GM13976 (cell line): Measurements from ENCODE around the gene CACNB3.

ENCODE experiments used
- DNase-seq: peaks from one replicate; pipeline ENCODE4 v3.0.0; 2012; ENCODE audit warnings: low spot score
- in situ Hi-C: fragments of 300-500 bp; cut with MboI; formaldehyde crosslinking; loops from one replicate; pipeline ENCODE4 v1.12.0; 2022; ENCODE audit warnings: low sequenced_read_pairs, mixed read lengths, inconsistent platforms; ENCODE audit not compliant: unreplicated experiment
- TF ChIP-seq, protein P1 (sequence below): IDR thresholded peaks from 2 replicates; pipeline ENCODE4 v1.5.1; 2012; ENCODE audit warnings: borderline replicate concordance, mild to moderate bottlenecking; ENCODE audit not compliant: insufficient read depth; ENCODE audit errors: extremely low read depth, missing control alignments, control extremely low read depth

The CACNB3 gene

DNA sequence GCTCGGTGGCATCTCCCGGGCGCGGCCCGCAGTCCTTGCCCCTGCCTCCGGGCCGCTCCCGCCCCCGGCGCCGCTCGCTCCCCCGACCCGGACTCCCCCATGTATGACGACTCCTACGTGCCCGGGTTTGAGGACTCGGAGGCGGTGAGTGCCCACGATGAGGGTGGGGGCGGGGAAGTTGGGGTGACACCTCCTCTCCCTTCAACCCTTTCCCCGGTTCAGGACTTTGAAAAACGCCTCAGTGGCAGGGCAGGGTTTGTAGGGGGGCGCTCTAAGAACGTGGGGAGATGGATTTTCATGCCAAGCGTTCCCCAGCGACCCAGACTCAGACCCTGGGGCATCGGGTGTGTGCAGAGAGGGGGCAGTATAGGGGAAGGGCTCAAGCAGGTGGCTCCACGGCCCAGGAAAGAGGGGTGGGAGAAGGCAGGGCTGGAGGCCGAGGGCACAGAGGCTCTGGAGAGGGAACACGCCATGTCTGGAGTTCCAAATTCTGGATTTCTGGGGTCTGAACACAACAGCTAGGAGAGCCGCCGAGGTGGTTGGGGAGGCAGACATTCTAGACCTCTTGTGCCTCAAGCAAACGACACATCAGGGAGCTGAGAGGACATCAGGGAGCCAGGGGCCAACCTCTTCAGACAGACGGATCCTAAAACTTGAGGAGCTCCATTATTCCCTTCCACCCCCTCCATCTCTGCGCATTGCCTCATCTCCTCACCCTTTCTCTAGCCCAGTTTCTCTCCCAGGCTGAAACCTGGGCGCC, 715 bp downstream of the CACNB3 start:
- TF ChIP-seq, protein P1, sequence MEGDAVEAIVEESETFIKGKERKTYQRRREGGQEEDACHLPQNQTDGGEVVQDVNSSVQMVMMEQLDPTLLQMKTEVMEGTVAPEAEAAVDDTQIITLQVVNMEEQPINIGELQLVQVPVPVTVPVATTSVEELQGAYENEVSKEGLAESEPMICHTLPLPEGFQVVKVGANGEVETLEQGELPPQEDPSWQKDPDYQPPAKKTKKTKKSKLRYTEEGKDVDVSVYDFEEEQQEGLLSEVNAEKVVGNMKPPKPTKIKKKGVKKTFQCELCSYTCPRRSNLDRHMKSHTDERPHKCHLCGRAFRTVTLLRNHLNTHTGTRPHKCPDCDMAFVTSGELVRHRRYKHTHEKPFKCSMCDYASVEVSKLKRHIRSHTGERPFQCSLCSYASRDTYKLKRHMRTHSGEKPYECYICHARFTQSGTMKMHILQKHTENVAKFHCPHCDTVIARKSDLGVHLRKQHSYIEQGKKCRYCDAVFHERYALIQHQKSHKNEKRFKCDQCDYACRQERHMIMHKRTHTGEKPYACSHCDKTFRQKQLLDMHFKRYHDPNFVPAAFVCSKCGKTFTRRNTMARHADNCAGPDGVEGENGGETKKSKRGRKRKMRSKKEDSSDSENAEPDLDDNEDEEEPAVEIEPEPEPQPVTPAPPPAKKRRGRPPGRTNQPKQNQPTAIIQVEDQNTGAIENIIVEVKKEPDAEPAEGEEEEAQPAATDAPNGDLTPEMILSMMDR, result peak; percentile 30
- DNase-seq, result peak; percentile 56
- in situ Hi-C loops, result no loop called here

- in situ Hi-C loops, result no loop called here
- no peak for DNase-seq
- TF ChIP-seq, protein P1, result no peak
Measured at GRCh38 chr12:48819986-48820725, 1.9 kb downstream of the CACNB3 start.

GRCh38 chr12:48822139-48822538, 3.8 kb downstream of the CACNB3 start:
- DNase-seq, result no peak
- in situ Hi-C loops, result no loop called here
- TF ChIP-seq, protein P1, result no peak

- TF ChIP-seq, protein P1, result no peak
- in situ Hi-C loops, result no loop called here
- DNase-seq, result no peak
Measured at GRCh38 chr12:48822711-48823110, 4.4 kb downstream of the CACNB3 start.

DNA sequence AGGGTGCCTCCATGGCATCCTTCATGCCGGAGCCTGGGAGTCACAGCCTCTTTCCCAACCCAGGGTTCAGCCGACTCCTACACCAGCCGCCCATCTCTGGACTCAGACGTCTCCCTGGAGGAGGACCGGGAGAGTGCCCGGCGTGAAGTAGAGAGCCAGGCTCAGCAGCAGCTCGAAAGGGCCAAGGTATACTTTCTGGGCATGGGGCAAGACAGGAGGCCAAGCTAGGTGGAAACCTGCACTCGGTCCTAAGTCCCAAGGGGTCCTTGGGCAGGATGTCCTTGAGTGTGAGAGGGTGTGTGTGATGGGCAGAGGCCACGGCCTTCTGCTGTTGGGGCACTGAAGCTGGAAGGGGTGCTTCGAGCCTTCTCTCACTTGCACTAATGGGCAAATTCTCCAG, 5.0 kb downstream of the CACNB3 start:
- in situ Hi-C loops, result no loop called here
- no peak for DNase-seq
- TF ChIP-seq, protein P1, result no peak

DNA sequence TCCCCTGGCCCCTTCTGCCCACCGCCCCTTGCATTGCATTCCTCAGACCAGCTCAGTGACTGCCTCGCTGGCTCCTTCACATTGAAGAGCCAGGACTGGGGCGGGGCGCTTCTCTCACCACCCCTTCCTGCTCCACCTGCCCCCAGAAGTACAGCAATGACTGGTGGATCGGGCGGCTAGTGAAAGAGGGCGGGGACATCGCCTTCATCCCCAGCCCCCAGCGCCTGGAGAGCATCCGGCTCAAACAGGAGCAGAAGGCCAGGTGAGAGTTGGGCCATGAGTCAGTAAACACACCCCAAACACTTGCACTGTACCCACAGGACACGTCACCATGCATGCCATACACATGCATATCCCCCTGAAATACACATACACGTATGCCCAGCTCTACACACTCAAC, 5.8 kb downstream of the CACNB3 start:
- TF ChIP-seq, protein P1, result no peak
- no peak for DNase-seq
- in situ Hi-C loops, result no loop called here
